GM18511 (cell line): ENCODE results near the gene CD207.
"Not testable (repeated sequence)": the region's sequence is repeated elsewhere in the genome, so short reads cannot be mapped to it uniquely, and the experiment has no call there.

Experiments
- ATAC-seq: cut with Tn5 transposase; IDR thresholded peaks from one replicate; pipeline ENCODE4 v1.9.1; 2021; ENCODE audit warnings: mild to moderate bottlenecking, moderate library complexity; ENCODE audit not compliant: unreplicated experiment

The CD207 gene

GRCh38 chr2:70835643-70836042 lies at the start of gene CD207:
CD207 (minus strand) TSS chr2:70835816; CDS start chr2:70835776, 40 bp downstream.
- ATAC-seq, result no peak

- ATAC-seq, result not testable (repeated sequence)
Measured at GRCh38 chr2:70878543-70878942, 42.9 kb upstream of the CD207 start.

GRCh38 chr2:70876138-70876537 lies 40.5 kb upstream of the CD207 start:
- ATAC-seq, result not testable (repeated sequence)

GRCh38 chr2:70873541-70873940 lies 37.9 kb upstream of the CD207 start:
- no peak for ATAC-seq

- peak; percentile 84 for ATAC-seq
Measured at GRCh38 chr2:70871398-70872211, 36.0 kb upstream of the CD207 start.

- no peak for ATAC-seq
Measured at GRCh38 chr2:70870790-70871189, 35.2 kb upstream of the CD207 start.

- no peak for ATAC-seq
Measured at GRCh38 chr2:70868970-70869369, 33.4 kb upstream of the CD207 start.

- no peak for ATAC-seq
Measured at GRCh38 chr2:70861777-70862625, 26.4 kb upstream of the CD207 start.

- ATAC-seq, result no peak
Measured at GRCh38 chr2:70855667-70856066, 20.1 kb upstream of the CD207 start.

- ATAC-seq, result no peak
Measured at GRCh38 chr2:70854411-70854810, 18.8 kb upstream of the CD207 start.

GRCh38 chr2:70852824-70853223 lies 17.2 kb upstream of the CD207 start:
- no peak for ATAC-seq

GRCh38 chr2:70851704-70852103 lies 16.1 kb upstream of the CD207 start:
- peak; percentile 98 for ATAC-seq

- ATAC-seq, result no peak
Measured at GRCh38 chr2:70850925-70851324, 15.3 kb upstream of the CD207 start.

GRCh38 chr2:70842401-70842800 lies 6.8 kb upstream of the CD207 start:
- no peak for ATAC-seq

- ATAC-seq, result no peak
Measured at GRCh38 chr2:70837980-70838925, 2.6 kb upstream of the CD207 start.

GRCh38 chr2:70834881-70835280 lies 735 bp downstream of the CD207 start:
- ATAC-seq, result no peak

GRCh38 chr2:70834106-70834505 lies 1.5 kb downstream of the CD207 start:
- ATAC-seq, result no peak

- ATAC-seq, result no peak
Measured at GRCh38 chr2:70833246-70833645, 2.4 kb downstream of the CD207 start.

- no peak for ATAC-seq
Measured at GRCh38 chr2:70832386-70832785, 3.2 kb downstream of the CD207 start.

- no peak for ATAC-seq
Measured at GRCh38 chr2:70831861-70832260, 3.8 kb downstream of the CD207 start.

GRCh38 chr2:70830366-70830765 lies 5.2 kb downstream of the CD207 start:
- no peak for ATAC-seq
